HepG2 (cell line): Measurements from ENCODE around the gene SCP2D1.

ENCODE experiments used
- ATF4 ChIP-seq, 2 experiments: fragments of 450-650 bp in 1 of 2; sonication (generic) in 1 of 2; formaldehyde crosslinking; IDR thresholded peaks; 2 replicates each; pipeline versions ENCODE4 v1.5.0 to v1.8.0; 2020 to 2022; ENCODE audit warnings: mild to moderate bottlenecking in 1 of 2, missing genetic modification reagents in 1 of 2
- CTCF ChIP-seq: sonication (generic); formaldehyde crosslinking; IDR thresholded peaks from 2 replicates; pipeline ENCODE4 v1.5.0; 2020; ENCODE audit warnings: mild to moderate bottlenecking, missing genetic modification reagents, moderate library complexity
- JUND ChIP-seq: sonication (generic); formaldehyde crosslinking; IDR thresholded peaks from 2 replicates; pipeline ENCODE4 v1.8.0; 2022; ENCODE audit warnings: mild to moderate bottlenecking, missing genetic modification reagents
- KAT7 ChIP-seq: IDR thresholded peaks from 2 replicates; pipeline ENCODE4 v1.6.1; 2018; ENCODE audit warnings: borderline replicate concordance, missing compliant biosample characterization
- MATR3 ChIP-seq: sonication (generic); formaldehyde crosslinking; IDR thresholded peaks from 2 replicates; pipeline ENCODE4 v1.4.0; 2020; ENCODE audit warnings: missing genetic modification reagents
- POLR2AphosphoS5 ChIP-seq: IDR thresholded peaks from 2 replicates; pipeline ENCODE4 v1.6.1; 2012; ENCODE audit warnings: low read depth, low read length
- SMAD1 ChIP-seq: sonication (generic); formaldehyde crosslinking; IDR thresholded peaks from 2 replicates; pipeline ENCODE4 v1.4.0; 2020; ENCODE audit warnings: missing genetic modification reagents, low read depth, mild to moderate bottlenecking, borderline replicate concordance
- TAF1 ChIP-seq: sonication (generic); formaldehyde crosslinking; IDR thresholded peaks from 2 replicates; pipeline ENCODE4 v1.4.0; 2020; ENCODE audit warnings: missing genetic modification reagents
- ZBTB21 ChIP-seq: sonication (generic); formaldehyde crosslinking; IDR thresholded peaks from 2 replicates; pipeline ENCODE4 v1.4.0; 2020; ENCODE audit warnings: missing genetic modification reagents
- ZNF333 ChIP-seq: sonication (generic); formaldehyde crosslinking; IDR thresholded peaks from 2 replicates; pipeline ENCODE4 v1.4.0; 2020; ENCODE audit warnings: mild to moderate bottlenecking, missing genetic modification reagents, borderline replicate concordance
- ZZZ3 ChIP-seq: sonication (generic); formaldehyde crosslinking; IDR thresholded peaks from 2 replicates; pipeline ENCODE4 v1.4.0; 2020; ENCODE audit warnings: missing genetic modification reagents, mild to moderate bottlenecking, borderline replicate concordance

GRCh38 chr20:18780385-18781130 lies 33.0 kb upstream of the SCP2D1 start:
- TF ChIP-seq JUND (CRISPR knock-in tag), result no peak
- TF ChIP-seq ZBTB21 (CRISPR knock-in tag), result no peak
- TF ChIP-seq POLR2AphosphoS5, result no peak
- no peak for TF ChIP-seq ATF4 (CRISPR knock-in tag; IDR thresholded peaks at IDR 0.05)
- TF ChIP-seq CTCF, result no peak
- no peak for TF ChIP-seq TAF1
- no peak for TF ChIP-seq SMAD1 (CRISPR knock-in tag)
- no peak for TF ChIP-seq KAT7 (CRISPR knock-in tag)
- TF ChIP-seq ZNF333, result no peak
- TF ChIP-seq MATR3 (CRISPR knock-in tag), result no peak
- no peak for TF ChIP-seq ZZZ3 (CRISPR knock-in tag)
